ENCODE results near the gene MFN2. TPM values are rescaled to one million over a fixed set of nuclear protein-coding genes. Genes with fewer than 3 reads are reported as not detected.

Gene MFN2
- total and polyA plus RNA-seq, 9 of the 15 experiments (the other 6 are each of a cell fraction or from before 2014, with no cell fraction given), result 10.5 to 158 (median 87.1) TPM

DNA sequence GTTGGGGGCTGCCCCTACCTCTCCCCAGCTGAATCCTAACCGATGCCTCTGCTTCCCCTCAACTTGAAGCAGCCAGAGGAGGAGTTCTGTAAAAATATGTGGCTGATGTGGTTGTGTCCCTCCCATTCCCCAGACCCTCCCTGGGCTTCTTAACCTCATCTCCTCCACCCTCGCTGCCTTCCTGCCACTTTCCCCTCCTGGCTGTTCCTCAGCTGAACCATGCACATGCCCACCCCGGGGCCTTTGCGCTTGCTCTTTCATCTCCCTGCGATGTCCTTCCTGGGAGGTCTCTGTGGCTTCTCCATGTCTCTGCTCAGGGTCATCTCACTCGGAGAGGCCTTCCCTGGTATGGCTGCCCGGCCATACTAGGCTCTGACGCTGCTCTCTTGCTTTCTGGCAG, 48.0 kb downstream of the MFN2 start (continued):
- TF ChIP-seq, protein P1, sequence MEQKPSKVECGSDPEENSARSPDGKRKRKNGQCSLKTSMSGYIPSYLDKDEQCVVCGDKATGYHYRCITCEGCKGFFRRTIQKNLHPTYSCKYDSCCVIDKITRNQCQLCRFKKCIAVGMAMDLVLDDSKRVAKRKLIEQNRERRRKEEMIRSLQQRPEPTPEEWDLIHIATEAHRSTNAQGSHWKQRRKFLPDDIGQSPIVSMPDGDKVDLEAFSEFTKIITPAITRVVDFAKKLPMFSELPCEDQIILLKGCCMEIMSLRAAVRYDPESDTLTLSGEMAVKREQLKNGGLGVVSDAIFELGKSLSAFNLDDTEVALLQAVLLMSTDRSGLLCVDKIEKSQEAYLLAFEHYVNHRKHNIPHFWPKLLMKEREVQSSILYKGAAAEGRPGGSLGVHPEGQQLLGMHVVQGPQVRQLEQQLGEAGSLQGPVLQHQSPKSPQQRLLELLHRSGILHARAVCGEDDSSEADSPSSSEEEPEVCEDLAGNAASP (IDR thresholded peaks at IDR 0.05), result no peak
- TF ChIP-seq, protein P2, sequence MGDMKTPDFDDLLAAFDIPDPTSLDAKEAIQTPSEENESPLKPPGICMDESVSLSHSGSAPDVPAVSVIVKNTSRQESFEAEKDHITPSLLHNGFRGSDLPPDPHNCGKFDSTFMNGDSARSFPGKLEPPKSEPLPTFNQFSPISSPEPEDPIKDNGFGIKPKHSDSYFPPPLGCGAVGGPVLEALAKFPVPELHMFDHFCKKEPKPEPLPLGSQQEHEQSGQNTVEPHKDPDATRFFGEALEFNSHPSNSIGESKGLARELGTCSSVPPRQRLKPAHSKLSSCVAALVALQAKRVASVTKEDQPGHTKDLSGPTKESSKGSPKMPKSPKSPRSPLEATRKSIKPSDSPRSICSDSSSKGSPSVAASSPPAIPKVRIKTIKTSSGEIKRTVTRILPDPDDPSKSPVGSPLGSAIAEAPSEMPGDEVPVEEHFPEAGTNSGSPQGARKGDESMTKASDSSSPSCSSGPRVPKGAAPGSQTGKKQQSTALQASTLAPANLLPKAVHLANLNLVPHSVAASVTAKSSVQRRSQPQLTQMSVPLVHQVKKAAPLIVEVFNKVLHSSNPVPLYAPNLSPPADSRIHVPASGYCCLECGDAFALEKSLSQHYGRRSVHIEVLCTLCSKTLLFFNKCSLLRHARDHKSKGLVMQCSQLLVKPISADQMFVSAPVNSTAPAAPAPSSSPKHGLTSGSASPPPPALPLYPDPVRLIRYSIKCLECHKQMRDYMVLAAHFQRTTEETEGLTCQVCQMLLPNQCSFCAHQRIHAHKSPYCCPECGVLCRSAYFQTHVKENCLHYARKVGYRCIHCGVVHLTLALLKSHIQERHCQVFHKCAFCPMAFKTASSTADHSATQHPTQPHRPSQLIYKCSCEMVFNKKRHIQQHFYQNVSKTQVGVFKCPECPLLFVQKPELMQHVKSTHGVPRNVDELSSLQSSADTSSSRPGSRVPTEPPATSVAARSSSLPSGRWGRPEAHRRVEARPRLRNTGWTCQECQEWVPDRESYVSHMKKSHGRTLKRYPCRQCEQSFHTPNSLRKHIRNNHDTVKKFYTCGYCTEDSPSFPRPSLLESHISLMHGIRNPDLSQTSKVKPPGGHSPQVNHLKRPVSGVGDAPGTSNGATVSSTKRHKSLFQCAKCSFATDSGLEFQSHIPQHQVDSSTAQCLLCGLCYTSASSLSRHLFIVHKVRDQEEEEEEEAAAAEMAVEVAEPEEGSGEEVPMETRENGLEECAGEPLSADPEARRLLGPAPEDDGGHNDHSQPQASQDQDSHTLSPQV (IDR thresholded peaks at IDR 0.05), result no peak
- TF ChIP-seq, protein P3, sequence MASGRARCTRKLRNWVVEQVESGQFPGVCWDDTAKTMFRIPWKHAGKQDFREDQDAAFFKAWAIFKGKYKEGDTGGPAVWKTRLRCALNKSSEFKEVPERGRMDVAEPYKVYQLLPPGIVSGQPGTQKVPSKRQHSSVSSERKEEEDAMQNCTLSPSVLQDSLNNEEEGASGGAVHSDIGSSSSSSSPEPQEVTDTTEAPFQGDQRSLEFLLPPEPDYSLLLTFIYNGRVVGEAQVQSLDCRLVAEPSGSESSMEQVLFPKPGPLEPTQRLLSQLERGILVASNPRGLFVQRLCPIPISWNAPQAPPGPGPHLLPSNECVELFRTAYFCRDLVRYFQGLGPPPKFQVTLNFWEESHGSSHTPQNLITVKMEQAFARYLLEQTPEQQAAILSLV (tag; IDR thresholded peaks at IDR 0.05), result no peak
- TF ChIP-seq GTF2E2 (tag; IDR thresholded peaks at IDR 0.05), result no peak
- TF ChIP-seq ELF4 (CRISPR knock-in tag; IDR thresholded peaks at IDR 0.05), result no peak
- no peak for TF ChIP-seq ZFPM2 (CRISPR knock-in tag; IDR thresholded peaks at IDR 0.05)
- TF ChIP-seq, protein P4, sequence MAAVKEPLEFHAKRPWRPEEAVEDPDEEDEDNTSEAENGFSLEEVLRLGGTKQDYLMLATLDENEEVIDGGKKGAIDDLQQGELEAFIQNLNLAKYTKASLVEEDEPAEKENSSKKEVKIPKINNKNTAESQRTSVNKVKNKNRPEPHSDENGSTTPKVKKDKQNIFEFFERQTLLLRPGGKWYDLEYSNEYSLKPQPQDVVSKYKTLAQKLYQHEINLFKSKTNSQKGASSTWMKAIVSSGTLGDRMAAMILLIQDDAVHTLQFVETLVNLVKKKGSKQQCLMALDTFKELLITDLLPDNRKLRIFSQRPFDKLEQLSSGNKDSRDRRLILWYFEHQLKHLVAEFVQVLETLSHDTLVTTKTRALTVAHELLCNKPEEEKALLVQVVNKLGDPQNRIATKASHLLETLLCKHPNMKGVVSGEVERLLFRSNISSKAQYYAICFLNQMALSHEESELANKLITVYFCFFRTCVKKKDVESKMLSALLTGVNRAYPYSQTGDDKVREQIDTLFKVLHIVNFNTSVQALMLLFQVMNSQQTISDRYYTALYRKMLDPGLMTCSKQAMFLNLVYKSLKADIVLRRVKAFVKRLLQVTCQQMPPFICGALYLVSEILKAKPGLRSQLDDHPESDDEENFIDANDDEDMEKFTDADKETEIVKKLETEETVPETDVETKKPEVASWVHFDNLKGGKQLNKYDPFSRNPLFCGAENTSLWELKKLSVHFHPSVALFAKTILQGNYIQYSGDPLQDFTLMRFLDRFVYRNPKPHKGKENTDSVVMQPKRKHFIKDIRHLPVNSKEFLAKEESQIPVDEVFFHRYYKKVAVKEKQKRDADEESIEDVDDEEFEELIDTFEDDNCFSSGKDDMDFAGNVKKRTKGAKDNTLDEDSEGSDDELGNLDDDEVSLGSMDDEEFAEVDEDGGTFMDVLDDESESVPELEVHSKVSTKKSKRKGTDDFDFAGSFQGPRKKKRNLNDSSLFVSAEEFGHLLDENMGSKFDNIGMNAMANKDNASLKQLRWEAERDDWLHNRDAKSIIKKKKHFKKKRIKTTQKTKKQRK (IDR thresholded peaks at IDR 0.05; ENCODE audit: borderline replicate concordance, low read depth, low read length), result no peak
- TF ChIP-seq U2AF1 (optimal IDR thresholded peaks at IDR 0.05; ENCODE audit: low read depth, low read length), result no peak
- TF ChIP-seq GABPA (tag; conservative IDR thresholded peaks at IDR 0.05; ENCODE audit: low read depth), result no peak
